Retinal pigment epithelial cell (primary cell): ENCODE measurements around the gene HDAC7.

Source experiments
- DNase-seq: peaks from one replicate; pipeline ENCODE4 v3.0.0-alpha.2; 2010; ENCODE audit warnings: low read depth
- H3K4me3 ChIP-seq: 2 replicates; pipeline ENCODE4 v1.5.1; 2011; ENCODE audit warnings: mild to moderate bottlenecking, low read length, control low read depth, moderate library complexity
- CTCF ChIP-seq: conservative IDR thresholded peaks from 2 replicates; pipeline ENCODE4 v1.5.1; 2011; ENCODE audit warnings: low read depth, low read length, control low read depth, inconsistent platforms

The HDAC7 gene

DNA sequence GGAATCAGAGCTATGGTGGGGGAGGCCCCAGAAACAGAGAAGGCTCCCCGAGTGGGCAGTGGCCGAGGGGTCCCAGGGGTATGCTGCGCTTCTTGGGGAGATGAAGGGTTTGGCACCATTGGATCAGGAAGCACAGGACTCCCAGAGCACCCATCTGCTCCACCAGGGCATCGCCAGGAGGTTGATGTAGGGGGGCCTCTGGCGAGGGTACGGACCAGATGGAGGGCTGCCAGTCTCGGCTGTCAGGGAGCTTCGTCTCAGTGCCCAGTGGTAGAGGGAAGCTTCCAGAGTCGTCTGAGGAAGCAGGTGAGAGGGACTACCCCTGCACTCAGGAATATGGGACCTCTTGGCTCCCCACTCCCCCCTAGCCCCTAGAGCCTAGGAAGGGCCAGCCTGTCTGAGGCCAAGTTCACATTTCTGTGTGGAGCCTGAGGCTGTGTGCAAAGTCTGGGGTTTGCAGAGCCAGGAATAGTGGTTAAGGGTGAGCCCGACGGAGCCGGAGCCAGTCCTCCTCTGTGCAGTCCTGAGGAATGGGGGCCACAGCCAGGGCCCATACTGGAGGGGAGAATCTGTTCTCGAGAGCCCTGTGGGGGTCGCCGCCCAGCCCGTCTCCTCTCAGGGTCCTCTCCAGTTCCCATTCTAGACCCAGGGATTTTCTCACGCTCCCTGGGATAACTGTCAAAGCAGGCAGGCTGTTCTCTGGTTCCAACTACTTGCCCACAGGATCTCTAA is 36.5 kb downstream of the HDAC7 start:
- no peak for DNase-seq
- no peak overlapping the region for H3K4me3 ChIP-seq
- TF ChIP-seq CTCF: no peak

DNA sequence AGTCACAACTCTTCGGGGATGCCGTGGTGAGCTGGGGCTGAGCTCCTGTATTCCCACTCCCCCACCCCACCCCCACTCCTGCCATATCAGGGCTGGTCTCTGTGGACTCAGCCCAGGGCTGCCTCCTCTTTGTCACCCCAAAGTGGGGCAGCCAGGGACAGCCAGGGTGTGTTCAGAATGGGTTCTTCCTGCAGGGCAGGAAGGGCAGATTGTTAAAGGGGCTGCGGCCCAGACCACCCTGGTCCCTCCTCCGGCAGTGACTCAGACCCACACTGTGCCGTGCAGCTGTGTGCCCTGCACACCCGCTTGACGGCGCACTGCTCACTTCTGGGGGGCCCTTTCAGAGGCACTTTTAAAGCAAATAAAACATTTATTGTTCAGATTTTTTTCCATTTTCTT is 37.3 kb downstream of the HDAC7 start:
- no peak overlapping the region for H3K4me3 ChIP-seq
- no peak for TF ChIP-seq CTCF
- DNase-seq: no peak

DNA sequence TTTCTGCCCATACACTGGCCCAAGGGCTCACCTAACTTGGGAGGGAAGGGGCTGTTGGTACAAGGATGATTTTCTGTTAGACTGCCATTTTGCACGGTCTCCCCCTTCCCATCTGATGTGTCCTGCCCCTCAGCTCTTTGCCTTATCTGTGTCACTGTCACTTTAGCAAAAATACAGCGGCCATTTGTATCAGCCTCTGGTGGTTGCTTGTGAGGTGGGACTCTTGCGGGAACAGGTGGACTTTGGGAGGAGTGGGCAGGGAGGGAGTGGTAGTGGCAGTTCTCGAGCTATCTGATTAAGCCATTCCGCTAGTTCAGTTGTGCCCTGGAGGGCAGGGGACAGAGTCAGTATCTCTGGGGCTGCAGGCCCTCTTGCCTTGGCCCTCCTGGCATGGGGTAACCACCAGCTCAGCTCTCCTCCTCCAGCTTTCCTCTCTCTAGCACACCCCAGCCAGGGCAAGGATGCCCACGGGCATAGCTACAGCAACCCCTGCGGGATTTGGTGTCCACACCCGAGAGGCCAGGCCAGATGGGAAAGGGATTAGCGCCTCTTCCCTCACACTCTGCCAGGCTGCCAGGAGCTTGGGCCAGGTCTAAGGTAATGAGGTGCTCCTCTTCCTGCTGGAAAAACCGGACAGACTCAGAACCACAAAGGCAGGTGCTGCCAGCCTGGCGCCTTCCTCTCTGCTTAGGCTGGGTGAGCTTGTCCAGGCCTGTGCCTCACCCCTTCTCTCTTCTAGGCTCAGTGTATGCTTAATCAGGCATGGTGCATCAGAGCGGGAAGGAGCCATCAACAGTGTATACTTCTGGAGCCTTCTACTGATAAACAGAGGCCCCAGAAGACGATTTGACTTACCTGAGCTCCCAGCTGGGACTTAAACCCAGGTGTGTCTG is 38.0 kb downstream of the HDAC7 start:
- no peak for TF ChIP-seq CTCF
- no peak overlapping the region for H3K4me3 ChIP-seq
- DNase-seq: no peak

DNA sequence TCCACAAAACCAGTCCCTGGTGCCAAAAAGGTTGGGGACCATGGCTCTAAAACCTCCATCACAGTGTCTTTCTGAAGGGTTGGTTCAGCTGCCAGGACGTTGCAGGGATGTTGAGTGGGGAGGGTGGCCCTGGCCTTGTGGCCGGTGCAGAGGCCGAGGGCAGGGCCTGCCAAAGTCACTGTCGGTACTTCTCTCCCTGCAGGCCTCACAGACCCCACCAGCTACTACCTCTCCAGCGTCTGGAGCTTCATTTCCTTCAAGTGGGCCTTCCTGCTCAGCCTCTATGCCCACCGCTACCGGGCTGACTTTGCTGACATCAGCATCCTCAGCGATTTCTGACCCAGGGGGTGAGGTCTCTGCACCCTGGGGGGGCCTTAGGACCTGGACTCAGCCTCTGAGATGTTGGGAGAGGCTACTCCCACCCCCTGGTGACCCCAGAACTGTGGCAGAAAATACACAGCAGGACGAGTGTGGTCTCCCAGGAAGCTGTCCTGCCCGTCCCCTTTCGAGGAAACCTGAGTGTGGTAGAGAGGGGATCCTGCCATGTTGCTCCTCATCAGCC is 39.7 kb downstream of the HDAC7 start:
- DNase-seq: no peak

GRCh38 chr12:47779301-47779942 is 40.3 kb downstream of the HDAC7 start:
- peak; percentile 97 for TF ChIP-seq CTCF
- no peak overlapping the region for H3K4me3 ChIP-seq
- DNase-seq: peak; percentile 29

More for the DNA sequence above, 39.7 kb downstream of the HDAC7 start:
- no peak for TF ChIP-seq CTCF
- H3K4me3 ChIP-seq: no peak overlapping the region

- H3K4me3 ChIP-seq: no peak overlapping the region
- no peak for DNase-seq
- TF ChIP-seq CTCF: no peak
These were observed 40.8 kb downstream of the HDAC7 start for GRCh38 chr12:47778881-47779280.
